ENCODE data around the gene LMO7. TPM values are rescaled to one million over a fixed set of nuclear protein-coding genes. Genes with fewer than 3 reads are reported as not detected.
A peak's percentile ranks its signal among the peaks of the same experiment; 100 is the strongest.

LMO7 gene
- total RNA-seq, 2 experiments from 2014 or later, result 12.2 to 15.3 TPM

- H3K4me1 Mint-ChIP-seq (ENCODE audit: low read depth), result peaks cover 53% of the 10 kb centered on the region
- no peak for ATAC-seq
- POLR2A ChIA-PET, result no interaction called here
These were observed 164.4 kb downstream of the LMO7 start for GRCh38 chr13:75800545-75800944.

GRCh38 chr13:75801388-75801945, 165.3 kb downstream of the LMO7 start:
- no peak overlapping the region for H3K27ac Mint-ChIP-seq
- ChIA-PET CTCF (interaction anchor here (1.3 kb wide), 1 partner anchor 42 kb away, joined by 6 read pairs; no protein-coding TSS in a partner anchor), POLR2A (no interaction called here)
- no peaks in the 10 kb centered on the region for H3K9me3 Mint-ChIP-seq
- no peak for ATAC-seq
- intact Hi-C loops (cut with micrococcal nuclease), result loop anchor here (2.0 to 5.0 kb wide), 2 partner anchors 41 to 104 kb away; no protein-coding TSS in a partner anchor
- H3K4me1 Mint-ChIP-seq (ENCODE audit: low read depth), result peaks cover 51% of the 10 kb centered on the region
- TF ChIP-seq CTCF (IDR thresholded peaks at IDR 0.05), result no peak
- DNase-seq, result no peak
- peaks cover 15% of the 10 kb centered on the region for H3K36me3 Mint-ChIP-seq (ENCODE audit: low read depth)
- H3K27me3 Mint-ChIP-seq, result no peaks in the 10 kb centered on the region
- H3K4me3 Mint-ChIP-seq, result no peak overlapping the region

More at GRCh38 chr13:75800545-75800944, 164.4 kb downstream of the LMO7 start:
- TF ChIP-seq CTCF (IDR thresholded peaks at IDR 0.05), result no peak
- H3K9me3 Mint-ChIP-seq, result no peaks in the 10 kb centered on the region
- CTCF ChIA-PET, result interaction anchor here (1.2 to 6.1 kb wide), 4 partner anchors 10 to 105 kb away, joined by 3 to 29 read pairs (median 6); no protein-coding TSS in a partner anchor
- intact Hi-C loops (cut with micrococcal nuclease), result loop anchor here (2.0 to 5.0 kb wide), 2 partner anchors 40 to 103 kb away; no protein-coding TSS in a partner anchor
- DNase-seq, result no peak
- H3K27ac Mint-ChIP-seq, result peak overlapping the region; percentile 50
- peaks cover 15% of the 10 kb centered on the region for H3K36me3 Mint-ChIP-seq (ENCODE audit: low read depth)
- H3K4me3 Mint-ChIP-seq, result no peak overlapping the region
- no peaks in the 10 kb centered on the region for H3K27me3 Mint-ChIP-seq

- peaks cover 15% of the 10 kb centered on the region for H3K36me3 Mint-ChIP-seq (ENCODE audit: low read depth)
- H3K27me3 Mint-ChIP-seq, result no peaks in the 10 kb centered on the region
- CTCF ChIA-PET, result interaction anchor here (1.6 to 4.4 kb wide), 2 partner anchors 41 to 105 kb away, joined by 7 to 38 read pairs; no protein-coding TSS in a partner anchor
- H3K4me1 Mint-ChIP-seq (ENCODE audit: low read depth), result peaks cover 51% of the 10 kb centered on the region
- H3K27ac Mint-ChIP-seq, result peak overlapping the region; percentile 78
- DNase-seq (no peak), ATAC-seq (peak; percentile 52)
- TF ChIP-seq CTCF (IDR thresholded peaks at IDR 0.05), result no peak
- H3K4me3 Mint-ChIP-seq, result no peak overlapping the region
- H3K9me3 Mint-ChIP-seq, result no peaks in the 10 kb centered on the region
- intact Hi-C loops (cut with micrococcal nuclease), result loop anchor here (5.0 kb wide), 1 partner anchor 105 kb away; no protein-coding TSS in a partner anchor
- POLR2A ChIA-PET, result interaction anchor here (1.4 kb wide), 1 partner anchor 42 kb away, joined by 5 read pairs; no protein-coding TSS in a partner anchor
These were observed 166.0 kb downstream of the LMO7 start for GRCh38 chr13:75802161-75802560.

GRCh38 chr13:75803164-75803611, 167.1 kb downstream of the LMO7 start:
- H3K27ac Mint-ChIP-seq, result peak overlapping the region; percentile 78
- CTCF ChIA-PET, result interaction anchor here (0.6 to 4.4 kb wide), 5 partner anchors 12 to 106 kb away, joined by 3 to 38 read pairs (median 3); no protein-coding TSS in a partner anchor
- TF ChIP-seq CTCF (IDR thresholded peaks at IDR 0.05), result no peak
- H3K36me3 Mint-ChIP-seq (ENCODE audit: low read depth), result peaks cover 17% of the 10 kb centered on the region
- no peaks in the 10 kb centered on the region for H3K9me3 Mint-ChIP-seq
- peak overlapping the region; percentile 11 for H3K4me3 Mint-ChIP-seq
- peaks cover 45% of the 10 kb centered on the region for H3K4me1 Mint-ChIP-seq (ENCODE audit: low read depth)
- H3K27me3 Mint-ChIP-seq, result no peaks in the 10 kb centered on the region
- ATAC-seq, result peak; percentile 72
- POLR2A ChIA-PET, result interaction anchor here (1.4 kb wide), 1 partner anchor 43 kb away, joined by 5 read pairs; no protein-coding TSS in a partner anchor
- DNase-seq, result peak; percentile 20
- intact Hi-C loops (cut with micrococcal nuclease), result loop anchor here (5.0 kb wide), 1 partner anchor 106 kb away; no protein-coding TSS in a partner anchor

- H3K4me1 Mint-ChIP-seq (ENCODE audit: low read depth), result peaks cover 36% of the 10 kb centered on the region
- ChIA-PET CTCF (interaction anchor here (0.9 to 4.4 kb wide), 3 partner anchors 13 to 115 kb away, joined by 3 to 38 read pairs (median 3); no protein-coding TSS in a partner anchor), POLR2A (no interaction called here)
- no peak for TF ChIP-seq CTCF (IDR thresholded peaks at IDR 0.05)
- no peaks in the 10 kb centered on the region for H3K27me3 Mint-ChIP-seq
- H3K36me3 Mint-ChIP-seq (ENCODE audit: low read depth), result peaks cover 17% of the 10 kb centered on the region
- intact Hi-C loops (cut with micrococcal nuclease), result loop anchor here (5.0 kb wide), 1 partner anchor 107 kb away; no protein-coding TSS in a partner anchor
- H3K9me3 Mint-ChIP-seq, result no peaks in the 10 kb centered on the region
- H3K4me3 Mint-ChIP-seq, result no peak overlapping the region
- ATAC-seq, result no peak
- H3K27ac Mint-ChIP-seq, result no peak overlapping the region
- no peak for DNase-seq
These were observed 167.9 kb downstream of the LMO7 start for GRCh38 chr13:75804054-75804453.

Measured in activated CD8-positive, alpha-beta T cell treated with anti-CD3 and anti-CD28 coated beads for 36 hours (primary cell).